Testis (tissue), 3 donors: ENCODE measurements around the gene C15orf61. TPM values are rescaled to one million over a fixed set of nuclear protein-coding genes. Genes with fewer than 3 reads are reported as not detected.

ENCODE experiments used
- DNase-seq: peaks from one replicate; pipeline ENCODE4 v3.0.0-alpha.2; 2019
- H3K27ac ChIP-seq, 2 donors: fragments of 200-600 bp; sonication (generic); one replicate each; pipeline ENCODE4 v1.5.1; 2019
- H3K27me3 ChIP-seq: fragments of 200-600 bp; sonication (generic); one replicate; pipeline ENCODE4 v1.5.1; 2019
- H3K36me3 ChIP-seq: fragments of 200-600 bp; sonication (generic); one replicate; pipeline ENCODE4 v1.5.1; 2017; ENCODE audit warnings: low read depth; ENCODE audit errors: missing control alignments
- H3K4me1 ChIP-seq: fragments of 200-600 bp; sonication (generic); one replicate; pipeline ENCODE4 v1.5.1; 2019
- H3K4me3 ChIP-seq, 2 donors: fragments of 200-600 bp; sonication (generic); one replicate each; pipeline ENCODE4 v1.5.1; 2017 to 2019
- H3K9me3 ChIP-seq: fragments of 200-600 bp; sonication (generic); one replicate; pipeline ENCODE4 v1.5.1; 2017
- POLR2A ChIP-seq: fragments of 450-650 bp; IDR thresholded peaks from one replicate; pipeline ENCODE4 v1.6.1; 2017; ENCODE audit warnings: antibody characterized with exemption, mild to moderate bottlenecking, moderate library complexity
- WGBS, 2 donors: methylation state at CpG; one replicate each; pipeline ENCODE4 v1.1.5; 2018; 5-methylcytosine and 5-hydroxymethylcytosine counted together
- intact Hi-C: fragments of 100-400 bp; cut with DNase I; formaldehyde crosslinking; loops from one replicate; pipeline ENCODE4 v1.15.1; 2023; ENCODE audit warnings: low total_unique reads
- polyA plus RNA-seq: library from polyadenylated mRNA; stranded (reverse); fragments of 350-450 nt; fragmentation: Illumina TruSeq; extraction: RNeasy Lipid Tissue Mini Kit (QIAGEN cat#74804); gene quantifications from one replicate; pipeline ENCODE4 v1.2.3, GENCODE V29; 2014; ENCODE audit warnings: low read depth, low replicate concordance; ENCODE audit not compliant: insufficient read depth
- total RNA-seq, 2 donors: library from RNA; depleted of rRNA; stranded (reverse); fragments of >200 nt; gene quantifications; one replicate each; pipeline ENCODE4 v1.2.3, GENCODE V29; 2016
- TF ChIP-seq, protein P1 (sequence below), 3 experiments: fragments of 450-650 bp in 2 of 3; fragments of 200-600 bp in 1 of 3; sonication (generic) in 1 of 3; IDR thresholded peaks; one replicate each; pipeline ENCODE4 v1.5.1; 2016 to 2019; ENCODE audit warnings: antibody characterized with exemption in 3 of 3, mild to moderate bottlenecking in 2 of 3, moderate library complexity in 1 of 3

The C15orf61 gene
- total and polyA plus RNA-seq, 3 donors from 2014 or later, result 24.9 to 42.8 (median 28.6) TPM

DNA sequence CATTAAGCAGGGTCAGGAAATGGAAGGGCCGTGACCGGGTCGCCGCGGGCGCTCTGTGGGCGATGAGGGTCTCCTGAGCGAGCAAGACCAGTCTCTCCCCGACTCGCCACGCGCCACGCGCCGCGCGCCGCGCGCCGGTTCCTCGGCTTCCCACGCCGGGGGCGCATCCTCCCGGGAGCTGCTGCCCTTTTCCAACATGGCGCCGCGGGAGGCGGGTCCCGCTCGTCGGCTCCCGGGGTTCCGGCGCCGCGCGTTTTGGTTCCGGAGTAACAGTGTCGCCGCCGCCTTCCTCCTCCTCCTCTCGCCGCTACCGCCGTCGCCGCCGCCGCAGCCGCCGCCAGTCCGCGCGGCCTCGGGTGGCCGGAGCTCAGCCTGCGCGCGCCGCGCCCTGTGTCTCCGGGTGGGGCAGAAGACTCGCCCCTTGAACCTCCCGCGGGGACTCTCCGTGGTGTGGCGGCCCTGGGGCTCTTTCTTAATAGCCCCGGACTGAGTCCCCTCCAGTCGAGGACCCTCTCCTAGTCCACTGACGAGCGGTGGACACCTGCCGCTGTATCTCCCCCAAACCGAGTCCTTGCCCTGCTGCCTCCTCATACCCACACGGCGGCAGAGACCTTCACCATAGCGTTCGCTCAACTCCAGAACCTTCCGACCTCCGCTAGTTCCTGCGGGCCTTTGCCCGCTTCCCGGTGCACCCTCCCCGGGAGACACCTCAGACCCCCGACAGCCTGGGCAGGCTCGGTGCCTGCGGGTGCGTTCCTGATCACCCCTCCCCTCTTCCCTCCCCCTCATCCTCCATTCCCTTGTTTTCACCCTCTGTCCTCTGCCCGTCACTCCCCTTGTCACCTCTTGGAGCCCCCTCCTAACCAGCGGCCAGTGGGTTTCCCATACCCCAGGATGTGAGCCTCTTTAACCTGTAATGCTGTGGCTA, 21.8 kb downstream of the C15orf61 start, which contains the start of gene MAP2K5:
TSS of gene MAP2K5 (plus strand) at position 284 of the 928 bp plus-strand sequence. CDS start at position 917, 633 bp downstream.
- WGBS, 2 donors, result 0 to 3% methylated on average over 15 to 71 of the region's 91 CpGs
- intact Hi-C loops, result no loop called here
- no peak for TF ChIP-seq POLR2A
- TF ChIP-seq, protein P1, sequence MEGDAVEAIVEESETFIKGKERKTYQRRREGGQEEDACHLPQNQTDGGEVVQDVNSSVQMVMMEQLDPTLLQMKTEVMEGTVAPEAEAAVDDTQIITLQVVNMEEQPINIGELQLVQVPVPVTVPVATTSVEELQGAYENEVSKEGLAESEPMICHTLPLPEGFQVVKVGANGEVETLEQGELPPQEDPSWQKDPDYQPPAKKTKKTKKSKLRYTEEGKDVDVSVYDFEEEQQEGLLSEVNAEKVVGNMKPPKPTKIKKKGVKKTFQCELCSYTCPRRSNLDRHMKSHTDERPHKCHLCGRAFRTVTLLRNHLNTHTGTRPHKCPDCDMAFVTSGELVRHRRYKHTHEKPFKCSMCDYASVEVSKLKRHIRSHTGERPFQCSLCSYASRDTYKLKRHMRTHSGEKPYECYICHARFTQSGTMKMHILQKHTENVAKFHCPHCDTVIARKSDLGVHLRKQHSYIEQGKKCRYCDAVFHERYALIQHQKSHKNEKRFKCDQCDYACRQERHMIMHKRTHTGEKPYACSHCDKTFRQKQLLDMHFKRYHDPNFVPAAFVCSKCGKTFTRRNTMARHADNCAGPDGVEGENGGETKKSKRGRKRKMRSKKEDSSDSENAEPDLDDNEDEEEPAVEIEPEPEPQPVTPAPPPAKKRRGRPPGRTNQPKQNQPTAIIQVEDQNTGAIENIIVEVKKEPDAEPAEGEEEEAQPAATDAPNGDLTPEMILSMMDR (IDR thresholded peaks at IDR 0.05), result no peak
- Histone ChIP-seq H3K36me3 (no peaks in the 10 kb centered on the region), H3K4me1 (peaks cover 12% of the 10 kb centered on the region), H3K9me3 (no peaks in the 10 kb centered on the region), H3K27me3 (no peaks in the 10 kb centered on the region), H3K27ac (peak within 1 kb of the TSS; percentile 84 to 92), H3K4me3 (peak within 1 kb of the TSS; percentile 85 to 91)
- peak; percentile 92 for DNase-seq

DNA sequence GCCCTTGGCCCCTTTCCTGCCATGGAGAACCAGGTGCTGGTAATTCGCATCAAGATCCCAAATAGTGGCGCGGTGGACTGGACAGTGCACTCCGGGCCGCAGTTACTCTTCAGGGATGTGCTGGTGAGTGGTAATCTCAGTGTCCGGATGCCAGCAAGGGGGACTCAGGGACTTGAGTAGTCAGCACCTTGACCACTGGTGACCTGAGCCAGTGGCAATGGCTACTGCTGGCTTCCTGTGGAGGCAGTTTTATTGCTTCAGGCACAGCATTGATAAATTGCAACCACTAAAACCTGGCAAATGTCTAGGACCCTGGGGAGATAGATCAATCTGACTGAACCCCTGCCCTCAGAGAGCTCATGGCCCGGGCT, 22.4 kb downstream of the C15orf61 start:
- Histone ChIP-seq H3K27me3 (no peaks in the 10 kb centered on the region), H3K36me3 (no peaks in the 10 kb centered on the region), H3K27ac (peak overlapping the region; percentile 84 to 92), H3K4me3 (peak overlapping the region; percentile 85 to 91), H3K9me3 (no peaks in the 10 kb centered on the region), H3K4me1 (peaks cover 12% of the 10 kb centered on the region)
- intact Hi-C loops, result no loop called here
- DNase-seq, result peak; percentile 63
- TF ChIP-seq, protein P1 (IDR thresholded peaks at IDR 0.05), result no peak
- 8 to 13% methylated on average over 3 to 7 of the region's 7 CpGs for WGBS, 2 donors

DNA sequence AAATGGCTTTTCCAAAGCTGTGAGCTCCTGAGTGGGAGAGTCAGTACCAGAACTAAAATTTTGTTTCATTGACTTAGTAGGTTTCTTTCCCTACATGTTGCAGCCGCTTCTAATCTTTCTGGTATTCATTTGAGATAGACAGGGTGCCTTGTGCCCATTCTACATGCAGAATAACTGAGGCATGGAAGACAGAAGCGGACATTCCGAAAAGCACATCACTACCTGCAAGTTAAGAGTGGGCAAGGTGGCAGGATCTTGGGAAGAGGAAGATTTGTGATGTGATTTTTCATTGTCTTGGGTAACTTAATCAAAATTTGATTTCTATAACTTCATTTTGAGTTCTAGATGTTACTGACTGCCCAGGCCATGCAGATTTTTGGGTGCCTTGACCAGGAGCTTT, 23.5 kb downstream of the C15orf61 start:
- intact Hi-C loops, result no loop called here
- Histone ChIP-seq H3K9me3 (no peaks in the 10 kb centered on the region), H3K27me3 (no peaks in the 10 kb centered on the region), H3K4me3 (no peak overlapping the region), H3K27ac (no peak overlapping the region), H3K36me3 (no peaks in the 10 kb centered on the region), H3K4me1 (peaks cover 12% of the 10 kb centered on the region)
- no peak for TF ChIP-seq POLR2A
- TF ChIP-seq, protein P1 (IDR thresholded peaks at IDR 0.05), result no peak
- 84 to 94% methylated on average over 3 of the region's 3 CpGs for WGBS, 2 donors
- DNase-seq, result no peak

DNA sequence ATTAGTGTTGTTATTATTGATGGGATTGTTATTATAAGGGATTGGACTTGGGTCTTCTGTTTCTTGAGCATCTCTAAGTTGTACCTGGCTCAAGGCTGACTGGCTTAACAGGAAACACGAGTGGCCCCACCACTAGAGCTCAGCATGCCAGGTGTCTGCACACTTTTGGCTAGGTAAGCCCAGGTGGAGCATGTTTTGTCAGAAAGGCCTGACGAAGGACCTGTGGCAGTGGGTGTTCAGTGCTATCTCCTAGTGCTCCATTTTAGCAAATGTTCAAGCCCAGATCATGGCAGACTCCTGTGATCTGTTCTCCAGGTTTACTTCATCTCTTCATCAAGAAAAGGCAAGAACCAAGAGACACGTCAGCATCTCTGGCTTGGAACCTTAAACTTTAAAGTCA, 24.9 kb downstream of the C15orf61 start:
- no peak for DNase-seq
- intact Hi-C loops, result no loop called here
- Histone ChIP-seq H3K36me3 (no peaks in the 10 kb centered on the region), H3K9me3 (no peaks in the 10 kb centered on the region), H3K4me3 (no peak overlapping the region), H3K27me3 (no peaks in the 10 kb centered on the region), H3K27ac (no peak overlapping the region), H3K4me1 (peaks cover 17% of the 10 kb centered on the region)
- WGBS, 2 donors, result 79 to 88% methylated on average over 3 of the region's 3 CpGs
- TF ChIP-seq, protein P1 (IDR thresholded peaks at IDR 0.05), result no peak
- TF ChIP-seq POLR2A, result no peak
